HG02973 (cell line): ENCODE measurements around the gene CSF2.

Experiments used
- ATAC-seq: cut with Tn5 transposase; IDR thresholded peaks from one replicate; pipeline ENCODE4 v1.9.1; 2021; ENCODE audit warnings: moderate library complexity; ENCODE audit not compliant: unreplicated experiment

Gene CSF2

DNA sequence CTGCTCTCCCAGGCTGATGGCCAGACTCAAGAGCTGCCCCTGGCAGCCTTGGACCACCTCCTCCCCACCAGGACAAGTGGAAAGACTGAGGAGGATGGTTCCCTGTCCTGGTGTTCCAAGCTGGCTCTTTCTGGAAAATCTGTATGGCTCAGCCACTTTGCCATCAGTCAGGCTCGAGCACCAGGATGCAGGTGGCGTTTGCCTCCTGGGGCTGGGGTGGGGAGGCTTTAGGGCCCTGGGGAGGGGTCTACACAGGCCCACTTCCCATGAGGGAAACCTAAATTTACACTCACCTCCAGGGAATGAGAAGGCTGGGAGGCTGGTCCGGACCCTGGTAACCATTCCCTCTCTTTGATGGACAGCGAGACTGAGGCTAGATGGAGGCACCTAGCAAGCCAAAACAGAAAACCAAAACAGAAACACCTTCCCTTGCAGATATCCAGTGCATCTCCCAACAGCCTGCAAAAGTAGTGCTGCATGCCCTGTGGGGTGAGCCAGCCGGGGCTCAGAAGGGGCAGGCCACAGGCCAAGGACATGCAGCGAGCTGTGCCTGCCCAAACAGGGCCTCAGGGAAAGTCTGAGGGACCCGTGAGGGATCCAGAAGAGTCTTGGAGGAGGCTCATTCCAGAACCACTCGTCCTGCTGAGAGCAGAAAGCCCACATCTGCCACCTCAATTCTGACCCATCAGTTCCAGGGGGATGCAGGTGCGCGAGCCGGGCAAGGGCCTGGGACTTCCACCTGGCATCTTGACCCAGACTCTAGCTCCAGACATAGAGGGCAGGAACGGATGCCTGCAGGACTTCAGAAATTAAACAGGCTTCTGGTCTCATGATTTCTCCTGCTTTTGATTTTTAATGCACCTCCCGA lies 5.4 kb upstream of the CSF2 start:
- ATAC-seq, result no peak

DNA sequence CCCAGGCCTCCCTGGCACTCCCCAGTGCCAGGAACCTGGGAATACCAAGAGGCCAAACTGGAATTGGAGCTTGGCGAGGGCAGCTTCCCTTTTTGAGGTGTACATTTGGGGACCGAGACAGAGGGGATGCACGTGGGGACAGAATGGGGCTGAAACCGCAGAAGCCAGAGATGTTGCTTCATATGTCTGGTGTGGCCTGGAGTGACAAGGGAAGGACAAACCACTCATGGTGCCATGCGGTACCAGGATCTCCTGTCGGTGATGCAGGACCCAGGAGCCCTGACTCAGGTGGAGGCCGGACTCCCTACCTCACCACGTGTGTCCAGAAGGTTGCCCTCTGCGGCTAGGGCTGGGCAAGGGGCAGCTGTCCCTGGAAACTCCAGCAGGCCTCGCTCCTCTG lies 4.0 kb upstream of the CSF2 start:
- ATAC-seq, result no peak

DNA sequence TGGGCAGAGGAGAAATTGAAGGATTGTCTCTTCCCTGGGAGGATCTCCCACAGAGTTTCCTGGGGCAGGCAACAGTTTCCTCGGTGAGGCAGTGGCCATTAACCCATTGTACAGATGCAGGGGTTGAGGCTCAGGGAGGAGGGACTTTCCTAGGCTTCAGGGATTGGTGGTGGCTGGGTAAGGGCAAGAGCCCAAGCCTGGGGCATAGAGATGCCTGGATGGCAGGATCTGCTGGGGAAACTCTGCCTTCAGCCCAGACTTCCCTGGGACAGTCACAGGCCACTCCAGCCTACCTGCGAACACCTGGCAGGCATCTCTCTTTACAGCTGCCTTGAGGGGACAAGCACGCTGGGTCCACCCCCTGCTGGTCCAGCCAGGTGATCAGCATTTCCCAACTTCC lies 3.6 kb upstream of the CSF2 start:
- ATAC-seq, result no peak

DNA sequence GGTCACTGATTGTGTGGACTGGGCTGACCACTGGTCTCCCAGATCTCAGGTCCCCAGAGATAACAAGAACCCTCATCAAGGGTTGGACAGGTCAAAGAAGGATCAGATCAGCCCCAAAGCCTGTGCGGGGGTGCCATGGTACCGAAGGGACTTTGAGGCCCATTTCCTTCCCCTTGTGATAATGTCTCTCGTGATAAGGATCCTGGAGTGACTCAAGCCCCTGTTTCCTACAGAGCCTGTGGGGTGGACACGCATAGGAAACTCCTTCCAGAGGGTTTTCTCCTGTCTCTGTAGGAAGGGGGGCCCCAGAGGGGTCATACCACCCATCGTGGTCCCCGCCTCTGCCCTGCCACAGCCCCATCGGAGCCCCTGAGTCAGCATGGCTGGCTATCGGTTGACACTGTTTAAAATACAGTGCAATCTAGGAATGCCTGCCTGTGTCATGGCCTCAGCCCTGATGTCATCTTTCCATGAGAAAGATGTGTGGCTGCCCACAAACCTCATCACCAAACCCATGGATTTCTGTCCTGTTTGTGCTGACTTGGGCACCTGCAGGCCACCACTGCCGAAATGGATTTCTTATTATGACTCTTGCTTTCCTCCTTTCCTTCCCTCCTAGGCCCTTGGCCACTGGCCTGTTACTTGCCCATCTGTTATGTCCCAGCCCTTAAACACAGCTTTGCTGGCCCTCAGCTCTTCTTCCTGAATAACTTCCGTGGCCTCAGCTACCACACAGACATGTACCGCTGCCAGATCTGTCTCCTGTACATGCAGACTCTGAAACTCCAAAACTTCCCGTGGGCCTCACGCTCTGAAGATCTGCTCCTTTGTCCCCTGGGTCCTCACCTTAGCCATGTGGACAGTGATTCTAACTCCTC lies 2.9 kb upstream of the CSF2 start:
- no peak for ATAC-seq

DNA sequence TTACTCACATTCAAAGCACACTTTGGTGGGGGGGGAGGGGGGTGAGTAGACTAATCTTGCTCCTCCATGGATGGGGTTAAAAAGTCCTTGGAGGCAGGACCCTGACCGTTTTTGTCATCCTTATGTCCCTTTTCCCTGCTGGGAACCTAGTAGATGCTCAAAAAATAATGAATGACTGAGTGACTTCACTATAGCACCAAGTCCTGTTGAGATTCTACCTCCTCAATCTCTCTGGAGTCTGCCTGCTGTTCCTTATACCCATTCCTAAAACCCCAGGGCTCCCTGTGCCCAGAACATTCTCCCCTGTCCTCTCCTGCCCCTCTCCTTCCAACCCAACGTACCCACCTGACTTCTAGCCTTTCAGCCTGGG lies 2.3 kb upstream of the CSF2 start:
- no peak for ATAC-seq

DNA sequence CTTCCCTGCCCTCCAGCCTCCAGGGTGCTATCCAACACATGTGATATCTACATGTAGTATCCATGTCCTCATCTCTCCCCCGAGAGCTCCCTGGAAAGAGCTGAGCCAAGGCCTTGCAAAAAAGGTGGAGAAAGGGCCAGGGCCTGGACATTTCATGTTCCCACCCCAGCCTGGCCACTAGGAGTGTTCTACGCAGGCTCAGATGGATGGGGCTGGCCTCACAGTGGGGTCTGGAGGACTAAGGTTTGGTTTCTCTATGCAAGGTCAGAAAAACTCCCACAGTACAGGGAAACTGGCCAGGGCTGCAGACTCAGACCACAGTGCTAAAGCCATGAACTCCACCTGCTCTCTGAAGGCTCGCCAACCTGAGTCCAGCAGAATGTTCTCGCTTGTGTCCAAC lies 1.5 kb upstream of the CSF2 start:
- no peak for ATAC-seq

DNA sequence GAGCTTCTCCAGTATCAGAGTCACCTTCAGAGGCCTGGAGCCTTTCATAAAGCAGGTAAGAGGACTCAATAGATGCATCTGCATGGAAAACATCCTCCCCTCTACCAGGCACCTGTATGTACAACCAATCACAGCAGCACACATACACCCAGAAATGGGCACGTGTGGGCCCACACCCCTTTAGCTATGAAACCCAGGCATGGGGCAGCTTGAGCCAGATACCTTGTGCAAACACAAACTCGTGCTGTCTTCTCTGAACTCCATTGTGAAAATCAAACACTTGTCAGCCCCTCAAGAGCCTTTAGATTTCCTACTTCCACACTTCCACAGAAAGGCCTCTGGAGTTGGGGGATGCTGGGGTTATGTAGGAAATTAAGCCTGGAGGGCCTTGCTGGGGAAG lies 1.1 kb upstream of the CSF2 start:
- no peak for ATAC-seq

DNA sequence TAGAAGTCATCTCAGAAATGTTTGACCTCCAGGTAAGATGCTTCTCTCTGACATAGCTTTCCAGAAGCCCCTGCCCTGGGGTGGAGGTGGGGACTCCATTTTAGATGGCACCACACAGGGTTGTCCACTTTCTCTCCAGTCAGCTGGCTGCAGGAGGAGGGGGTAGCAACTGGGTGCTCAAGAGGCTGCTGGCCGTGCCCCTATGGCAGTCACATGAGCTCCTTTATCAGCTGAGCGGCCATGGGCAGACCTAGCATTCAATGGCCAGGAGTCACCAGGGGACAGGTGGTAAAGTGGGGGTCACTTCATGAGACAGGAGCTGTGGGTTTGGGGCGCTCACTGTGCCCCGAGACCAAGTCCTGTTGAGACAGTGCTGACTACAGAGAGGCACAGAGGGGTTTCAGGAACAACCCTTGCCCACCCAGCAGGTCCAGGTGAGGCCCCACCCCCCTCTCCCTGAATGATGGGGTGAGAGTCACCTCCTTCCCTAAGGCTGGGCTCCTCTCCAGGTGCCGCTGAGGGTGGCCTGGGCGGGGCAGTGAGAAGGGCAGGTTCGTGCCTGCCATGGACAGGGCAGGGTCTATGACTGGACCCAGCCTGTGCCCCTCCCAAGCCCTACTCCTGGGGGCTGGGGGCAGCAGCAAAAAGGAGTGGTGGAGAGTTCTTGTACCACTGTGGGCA lies 642 bp downstream of the CSF2 start:
- no peak for ATAC-seq

DNA sequence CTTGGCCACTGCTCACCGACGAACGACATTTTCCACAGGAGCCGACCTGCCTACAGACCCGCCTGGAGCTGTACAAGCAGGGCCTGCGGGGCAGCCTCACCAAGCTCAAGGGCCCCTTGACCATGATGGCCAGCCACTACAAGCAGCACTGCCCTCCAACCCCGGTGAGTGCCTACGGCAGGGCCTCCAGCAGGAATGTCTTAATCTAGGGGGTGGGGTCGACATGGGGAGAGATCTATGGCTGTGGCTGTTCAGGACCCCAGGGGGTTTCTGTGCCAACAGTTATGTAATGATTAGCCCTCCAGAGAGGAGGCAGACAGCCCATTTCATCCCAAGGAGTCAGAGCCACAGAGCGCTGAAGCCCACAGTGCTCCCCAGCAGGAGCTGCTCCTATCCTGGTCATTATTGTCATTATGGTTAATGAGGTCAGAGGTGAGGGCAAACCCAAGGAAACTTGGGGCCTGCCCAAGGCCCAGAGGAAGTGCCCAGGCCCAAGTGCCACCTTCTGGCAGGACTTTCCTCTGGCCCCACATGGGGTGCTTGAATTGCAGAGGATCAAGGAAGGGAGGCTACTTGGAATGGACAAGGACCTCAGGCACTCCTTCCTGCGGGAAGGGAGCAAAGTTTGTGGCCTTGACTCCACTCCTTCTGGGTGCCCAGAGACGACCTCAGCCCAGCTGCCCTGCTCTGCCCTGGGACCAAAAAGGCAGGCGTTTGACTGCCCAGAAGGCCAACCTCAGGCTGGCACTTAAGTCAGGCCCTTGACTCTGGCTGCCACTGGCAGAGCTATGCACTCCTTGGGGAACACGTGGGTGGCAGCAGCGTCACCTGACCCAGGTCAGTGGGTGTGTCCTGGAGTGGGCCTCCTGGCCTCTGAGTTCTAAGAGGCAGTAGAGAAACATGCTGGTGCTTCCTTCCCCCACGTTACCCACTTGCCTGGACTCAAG lies 1.5 kb downstream of the CSF2 start:
- ATAC-seq, result no peak

DNA sequence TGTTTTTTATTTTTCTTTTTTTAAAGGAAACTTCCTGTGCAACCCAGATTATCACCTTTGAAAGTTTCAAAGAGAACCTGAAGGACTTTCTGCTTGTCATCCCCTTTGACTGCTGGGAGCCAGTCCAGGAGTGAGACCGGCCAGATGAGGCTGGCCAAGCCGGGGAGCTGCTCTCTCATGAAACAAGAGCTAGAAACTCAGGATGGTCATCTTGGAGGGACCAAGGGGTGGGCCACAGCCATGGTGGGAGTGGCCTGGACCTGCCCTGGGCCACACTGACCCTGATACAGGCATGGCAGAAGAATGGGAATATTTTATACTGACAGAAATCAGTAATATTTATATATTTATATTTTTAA lies 2.1 kb downstream of the CSF2 start:
- no peak for ATAC-seq

DNA sequence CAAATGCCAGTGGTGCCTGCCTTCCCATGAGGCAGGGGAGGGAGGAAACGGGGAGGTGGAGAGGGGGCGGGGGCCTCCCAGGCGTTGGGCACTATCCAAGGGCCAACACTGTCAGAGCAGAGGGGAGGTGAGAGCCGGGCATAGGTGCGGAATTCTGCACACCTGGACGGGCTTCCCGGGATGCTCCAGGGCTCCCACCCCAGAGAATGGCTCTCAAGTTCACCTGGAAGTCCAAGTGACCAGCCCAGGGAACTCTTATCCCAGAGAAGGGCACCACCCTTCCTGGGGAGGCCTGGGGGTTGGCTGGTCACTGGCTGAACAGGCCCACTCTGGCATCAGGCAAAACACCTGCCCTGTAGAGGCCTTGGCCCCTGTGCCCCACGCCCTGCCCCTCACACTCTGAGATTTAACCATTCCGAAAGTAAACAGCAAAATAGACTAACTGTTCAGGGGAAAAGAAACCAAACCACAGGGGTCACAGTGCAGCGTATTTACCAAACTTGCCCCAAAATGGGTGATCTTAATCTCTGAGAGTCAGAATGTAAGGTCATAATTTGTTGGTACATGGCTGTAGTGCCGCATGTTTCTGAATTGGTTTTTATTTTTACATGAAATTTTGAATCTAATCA lies 2.7 kb downstream of the CSF2 start:
- ATAC-seq, result no peak

DNA sequence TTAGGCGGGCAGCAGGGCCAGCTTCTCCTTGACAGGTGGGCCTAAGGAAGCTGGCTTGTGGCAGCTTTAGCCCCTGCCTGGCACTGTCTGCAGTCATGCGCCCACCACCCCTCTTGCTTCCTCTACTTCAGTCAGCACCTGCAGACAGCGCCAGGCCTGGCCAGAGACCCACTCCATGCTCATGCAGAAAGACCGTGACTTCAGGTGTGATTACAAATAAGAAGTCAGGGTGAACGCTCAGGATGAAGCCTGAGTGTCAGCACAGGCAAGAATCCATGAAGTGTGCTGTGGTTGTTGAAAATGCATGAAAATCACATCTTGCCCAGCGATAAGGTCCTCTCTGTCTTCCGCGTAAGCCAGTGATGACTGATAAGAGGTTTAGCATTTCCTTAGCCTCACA lies 3.4 kb downstream of the CSF2 start:
- ATAC-seq, result no peak

DNA sequence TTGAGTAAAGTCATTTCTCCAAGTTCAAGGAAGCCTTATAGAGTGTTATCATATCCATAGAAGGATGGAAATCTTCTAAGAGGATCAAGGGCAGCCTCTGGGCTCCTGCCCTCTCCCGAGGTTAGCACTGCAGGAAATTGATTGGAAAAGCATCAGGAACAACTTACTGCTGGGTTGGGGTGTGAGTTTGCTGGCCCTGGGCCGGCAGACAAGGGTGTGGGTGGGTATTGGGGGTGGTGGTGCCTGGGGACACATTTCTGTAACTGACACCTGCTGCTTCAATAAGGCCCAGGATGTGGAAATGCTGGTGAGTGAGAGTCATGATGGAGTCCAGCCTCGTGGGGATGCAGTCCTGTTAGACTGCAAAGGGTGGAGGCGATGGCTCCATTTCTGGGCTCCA lies 5.5 kb downstream of the CSF2 start:
- ATAC-seq, result no peak

DNA sequence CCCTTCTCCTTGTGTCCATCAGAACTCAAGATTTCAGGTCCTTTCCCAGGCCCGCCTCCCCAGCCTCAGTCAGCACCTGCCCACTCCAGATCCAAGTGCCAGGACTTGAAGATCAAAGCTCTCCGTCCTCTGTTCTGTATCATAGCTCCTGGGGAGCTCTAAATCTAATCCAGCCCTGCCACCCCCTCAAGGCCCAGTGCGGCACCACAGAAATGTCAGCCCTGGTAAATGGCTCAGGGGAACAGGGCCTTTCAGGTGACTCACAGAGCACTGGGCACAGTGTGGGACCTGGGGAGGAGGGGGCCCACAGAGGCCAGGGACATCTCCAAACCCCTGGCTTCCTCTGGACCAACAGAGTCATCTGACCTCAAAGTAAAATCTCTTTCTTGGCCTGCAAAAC lies 6.0 kb downstream of the CSF2 start:
- ATAC-seq, result no peak

DNA sequence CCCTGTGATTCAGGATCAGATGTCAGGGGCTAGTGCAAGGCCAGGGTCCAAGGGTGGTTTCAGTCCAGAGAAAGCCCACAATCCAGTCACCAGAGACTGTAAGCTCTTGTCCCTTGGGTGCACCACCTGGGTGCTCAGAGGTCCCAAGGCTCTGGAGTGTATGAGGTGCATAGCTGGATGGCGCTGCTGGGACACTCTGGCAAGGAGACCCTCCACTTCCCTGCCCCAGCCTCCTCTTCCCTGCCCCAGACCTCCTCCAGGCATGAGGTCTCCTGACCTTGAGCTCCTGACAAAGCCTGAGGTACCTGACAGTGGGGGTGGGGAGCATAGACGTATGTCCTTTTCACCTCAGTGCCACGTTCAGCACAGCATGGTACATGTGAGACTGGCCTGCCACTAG lies 7.0 kb downstream of the CSF2 start:
- no peak for ATAC-seq

DNA sequence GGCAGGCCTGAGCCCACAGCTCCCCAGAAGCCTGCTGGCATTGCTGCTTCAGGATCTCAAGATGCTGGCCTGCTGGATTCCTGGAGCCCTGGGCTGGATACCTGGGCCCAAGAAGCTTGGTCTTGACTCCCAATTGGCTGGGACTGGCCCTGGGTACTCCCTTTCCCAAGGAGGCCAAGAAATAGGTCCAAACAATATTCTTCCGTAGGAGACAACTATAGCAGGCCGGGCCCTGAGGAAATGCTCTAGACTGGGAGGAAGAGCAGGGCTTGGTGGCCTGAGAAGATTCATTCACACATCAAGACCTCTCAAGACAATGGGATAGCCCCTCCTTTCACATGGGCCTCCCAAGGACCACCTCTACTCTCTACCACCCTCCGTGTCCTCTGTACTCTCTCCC lies 7.9 kb downstream of the CSF2 start:
- ATAC-seq, result no peak

DNA sequence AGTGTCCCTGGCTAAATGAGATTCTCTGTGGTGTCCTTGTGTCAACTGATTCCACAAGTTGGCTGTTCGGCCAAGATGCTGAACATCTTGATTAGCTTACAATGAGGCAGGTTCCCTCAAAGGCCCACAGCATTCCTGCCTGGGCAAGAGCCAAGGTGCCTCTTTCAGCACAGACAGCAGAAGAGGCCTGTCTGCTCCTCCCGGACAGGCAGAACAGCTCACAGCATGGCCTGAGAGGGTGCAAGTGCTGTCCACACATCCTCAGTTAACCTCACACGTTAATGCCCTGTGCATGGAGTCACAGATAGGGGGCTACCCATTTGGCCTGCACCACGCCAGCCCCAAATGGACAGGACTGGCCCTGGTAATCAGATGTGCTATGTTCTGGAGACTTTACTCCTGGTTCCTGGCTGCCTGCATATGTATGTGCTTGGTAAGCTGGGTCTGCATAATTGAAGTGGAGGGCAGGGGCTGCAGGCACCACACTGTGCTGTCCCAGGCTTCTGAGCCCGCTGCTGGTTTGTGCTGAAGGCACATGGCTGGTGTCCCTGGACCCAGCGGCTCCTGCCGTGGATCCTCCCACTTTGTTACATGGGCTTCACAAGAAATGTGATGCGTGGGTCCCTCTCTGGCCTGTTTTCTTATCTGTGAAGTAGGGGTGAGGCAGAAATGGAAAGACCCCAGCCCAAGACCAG lies 8.9 kb downstream of the CSF2 start:
- no peak for ATAC-seq

DNA sequence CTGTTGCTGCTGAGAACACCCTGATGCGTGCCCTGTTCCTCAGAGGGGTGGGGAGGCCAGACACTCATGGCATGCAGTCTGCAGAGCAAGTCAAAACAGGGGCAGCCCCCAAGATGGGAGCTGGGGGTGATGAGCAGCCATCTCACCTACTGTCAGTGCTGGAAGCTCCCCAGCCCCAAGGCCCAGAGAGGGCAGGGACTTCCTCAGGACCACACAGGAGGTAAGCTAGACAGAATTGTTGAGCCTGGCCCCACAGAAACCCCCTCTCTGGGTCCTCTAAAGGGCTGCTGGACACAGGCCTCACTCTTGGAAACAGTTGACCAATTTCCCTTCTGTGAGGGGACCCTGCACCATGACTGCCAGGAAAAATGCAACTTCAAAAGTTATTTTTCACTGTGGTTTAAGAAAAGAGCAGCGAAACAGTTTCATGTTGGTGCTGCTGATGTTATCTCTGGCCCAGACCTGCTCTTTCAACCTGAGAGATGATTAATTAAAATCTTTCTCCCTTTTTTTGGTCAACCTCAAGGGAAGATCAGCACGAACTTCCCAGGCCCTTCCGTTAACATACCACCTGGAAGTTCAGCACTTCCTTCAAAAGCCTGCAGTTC lies 9.6 kb downstream of the CSF2 start:
- no peak for ATAC-seq

DNA sequence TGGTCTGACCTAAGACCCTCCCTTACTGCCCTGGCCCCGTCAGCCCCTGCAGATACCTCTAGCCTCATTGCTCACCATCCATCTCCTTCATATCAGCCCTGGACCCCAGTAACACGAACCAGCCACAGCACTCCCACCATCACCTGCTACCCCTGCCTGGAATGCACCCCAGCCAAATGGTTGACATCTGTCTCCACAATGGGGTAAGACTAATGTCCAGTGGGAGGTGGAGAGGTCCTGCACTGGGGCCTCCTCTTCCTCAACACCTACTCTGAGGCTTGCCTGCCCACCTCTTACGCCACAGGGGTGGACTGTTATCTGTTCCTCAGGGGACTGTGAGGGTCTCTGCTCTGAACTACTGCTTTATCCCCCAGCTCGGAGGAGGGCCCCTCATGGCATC lies 12.1 kb downstream of the CSF2 start:
- no peak for ATAC-seq
